Activated B cell treated with CpG ODN at 0.5 μM for 24 hours (primary cell): ENCODE measurements around the gene ASGR1. TPM values are rescaled to one million over a fixed set of nuclear protein-coding genes. Genes with fewer than 3 reads are reported as not detected.

Experiments
- ATAC-seq: fragments of 200-7000 bp; cut with Tn5 transposase; one replicate; pipeline ENCODE4 v1.10.0; 2021; ENCODE audit warnings: low read depth, mild to moderate bottlenecking, moderate library complexity
- CTCF ChIA-PET: fragments of 350-600 bp; sonication (Branson Sonifier 250); formaldehyde crosslinking; loops from one replicate; lab custom pipeline; 2021; ENCODE audit warnings: antibody characterized with exemption; lab: Charles Lee
- POLR2A ChIA-PET: fragments of 350-600 bp; sonication (Branson Sonifier 250); formaldehyde crosslinking; loops from one replicate; lab custom pipeline; 2021; ENCODE audit warnings: antibody characterized with exemption; lab: Charles Lee
- DNase-seq: peaks from one replicate; pipeline ENCODE4 v3.0.0; 2022
- H3K27ac Mint-ChIP-seq: one replicate; pipeline ENCODE4 v1.8.0; 2020; ENCODE audit warnings: mixed read lengths
- H3K27me3 Mint-ChIP-seq: one replicate; pipeline ENCODE4 v1.8.0; 2021; ENCODE audit warnings: mixed read lengths
- H3K36me3 Mint-ChIP-seq: one replicate; pipeline ENCODE4 v1.8.0; 2021; ENCODE audit warnings: low read depth, mixed read lengths
- H3K4me1 Mint-ChIP-seq: one replicate; pipeline ENCODE4 v1.8.0; 2021; ENCODE audit warnings: mixed read lengths
- H3K4me3 Mint-ChIP-seq: one replicate; pipeline ENCODE4 v1.8.0; 2020; ENCODE audit warnings: mild to moderate bottlenecking, mixed read lengths
- H3K9me3 Mint-ChIP-seq: one replicate; pipeline ENCODE4 v1.8.0; 2020; ENCODE audit warnings: mixed read lengths
- intact Hi-C: fragments of 100-400 bp; cut with micrococcal nuclease; formaldehyde crosslinking; loops from one replicate; pipeline ENCODE4 v1.15.1; 2024
- total RNA-seq: library from RNA; stranded (reverse); gene quantifications from 2 replicates; pipeline ENCODE4 v1.2.3, GENCODE V29; 2022
- TF ChIP-seq, protein P1 (sequence below): fragments of 200-600 bp; IDR thresholded peaks from one replicate; pipeline ENCODE4 v1.8.0; 2022; ENCODE audit warnings: antibody characterized with exemption, mild to moderate bottlenecking

ASGR1 gene
- total RNA-seq, 1 donor from 2014 or later, result not detected

DNA sequence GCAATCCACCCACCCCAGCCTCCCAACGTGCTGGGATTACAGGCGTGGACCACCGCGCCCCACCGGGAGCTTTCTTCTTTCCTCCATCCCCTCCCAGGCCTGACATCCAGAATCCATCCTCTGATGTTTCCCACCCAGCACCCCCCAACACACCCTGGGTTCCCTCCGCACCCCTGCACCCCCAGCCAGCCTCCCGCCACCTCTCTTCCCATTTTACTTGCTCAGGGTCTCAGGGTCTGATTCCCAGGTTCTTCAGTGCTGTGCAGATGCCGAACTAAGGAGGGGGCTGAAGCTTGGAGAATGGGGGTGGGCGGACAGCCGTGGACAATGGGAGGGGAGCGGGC is 225 bp downstream of the ASGR1 start:
- Mint-ChIP-seq H3K27ac (no peak overlapping the region), H3K36me3 (no peaks in the 10 kb centered on the region), H3K4me1 (peaks cover 9% of the 10 kb centered on the region), H3K9me3 (no peaks in the 10 kb centered on the region), H3K27me3 (peaks cover 15% of the 10 kb centered on the region), H3K4me3 (no peak overlapping the region)
- intact Hi-C loops, result no loop called here
- TF ChIP-seq, protein P1, sequence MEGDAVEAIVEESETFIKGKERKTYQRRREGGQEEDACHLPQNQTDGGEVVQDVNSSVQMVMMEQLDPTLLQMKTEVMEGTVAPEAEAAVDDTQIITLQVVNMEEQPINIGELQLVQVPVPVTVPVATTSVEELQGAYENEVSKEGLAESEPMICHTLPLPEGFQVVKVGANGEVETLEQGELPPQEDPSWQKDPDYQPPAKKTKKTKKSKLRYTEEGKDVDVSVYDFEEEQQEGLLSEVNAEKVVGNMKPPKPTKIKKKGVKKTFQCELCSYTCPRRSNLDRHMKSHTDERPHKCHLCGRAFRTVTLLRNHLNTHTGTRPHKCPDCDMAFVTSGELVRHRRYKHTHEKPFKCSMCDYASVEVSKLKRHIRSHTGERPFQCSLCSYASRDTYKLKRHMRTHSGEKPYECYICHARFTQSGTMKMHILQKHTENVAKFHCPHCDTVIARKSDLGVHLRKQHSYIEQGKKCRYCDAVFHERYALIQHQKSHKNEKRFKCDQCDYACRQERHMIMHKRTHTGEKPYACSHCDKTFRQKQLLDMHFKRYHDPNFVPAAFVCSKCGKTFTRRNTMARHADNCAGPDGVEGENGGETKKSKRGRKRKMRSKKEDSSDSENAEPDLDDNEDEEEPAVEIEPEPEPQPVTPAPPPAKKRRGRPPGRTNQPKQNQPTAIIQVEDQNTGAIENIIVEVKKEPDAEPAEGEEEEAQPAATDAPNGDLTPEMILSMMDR, result no peak
- ATAC-seq (no peak), DNase-seq (no peak)
- CTCF ChIA-PET, result interaction anchor here (1.2 to 1.7 kb wide), 2 partner anchors 46 to 175 kb away, joined by 3 to 4 read pairs; no protein-coding TSS in a partner anchor
- POLR2A ChIA-PET, result no interaction called here

DNA sequence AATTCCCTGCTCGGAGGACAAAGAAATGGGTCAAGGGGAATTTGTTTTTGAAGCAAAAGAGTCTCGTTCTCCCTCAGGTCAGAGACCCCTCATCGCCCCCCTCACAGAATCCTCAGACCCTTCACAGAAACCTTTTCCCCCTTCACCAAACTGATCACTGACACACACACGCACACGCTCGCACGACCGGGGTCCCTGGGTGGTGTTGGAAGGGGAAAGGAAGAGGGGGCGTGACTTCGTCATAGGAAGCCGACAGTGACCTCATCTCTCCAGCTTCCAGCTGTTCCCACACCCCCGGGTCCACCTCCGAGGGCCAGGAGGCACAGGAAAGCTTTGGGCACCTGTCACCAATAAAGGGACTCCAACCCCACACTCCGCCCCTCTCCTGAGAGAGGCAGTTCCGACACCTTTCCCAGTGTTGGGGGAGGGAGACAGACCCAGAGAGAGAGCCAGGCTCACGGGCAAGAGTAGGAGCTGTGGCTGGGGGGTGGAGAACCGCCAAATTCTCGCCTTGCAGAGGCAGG is 1.2 kb downstream of the ASGR1 start:
- H3K9me3 Mint-ChIP-seq, result no peaks in the 10 kb centered on the region
- no peaks in the 10 kb centered on the region for H3K36me3 Mint-ChIP-seq
- intact Hi-C loops, result loop anchor here (1.0 to 2.0 kb wide), 3 partner anchors 126 to 265 kb away; no protein-coding TSS in a partner anchor
- peaks cover 9% of the 10 kb centered on the region for H3K4me1 Mint-ChIP-seq
- peaks cover 15% of the 10 kb centered on the region for H3K27me3 Mint-ChIP-seq
- DNase-seq (no peak), ATAC-seq (no peak)
- TF ChIP-seq, protein P1, result no peak
- POLR2A ChIA-PET, result interaction anchor here (1.3 kb wide), 1 partner anchor 132 kb away, joined by 6 read pairs; no protein-coding TSS in a partner anchor
- no peak overlapping the region for H3K27ac Mint-ChIP-seq
- peak overlapping the region; percentile 52 for H3K4me3 Mint-ChIP-seq
- CTCF ChIA-PET, result interaction anchor here (0.5 to 2.2 kb wide), 8 partner anchors 12 to 268 kb away, joined by 3 to 29 read pairs (median 4); partner anchors contain the start of genes GPS2 and SLC16A11

DNA sequence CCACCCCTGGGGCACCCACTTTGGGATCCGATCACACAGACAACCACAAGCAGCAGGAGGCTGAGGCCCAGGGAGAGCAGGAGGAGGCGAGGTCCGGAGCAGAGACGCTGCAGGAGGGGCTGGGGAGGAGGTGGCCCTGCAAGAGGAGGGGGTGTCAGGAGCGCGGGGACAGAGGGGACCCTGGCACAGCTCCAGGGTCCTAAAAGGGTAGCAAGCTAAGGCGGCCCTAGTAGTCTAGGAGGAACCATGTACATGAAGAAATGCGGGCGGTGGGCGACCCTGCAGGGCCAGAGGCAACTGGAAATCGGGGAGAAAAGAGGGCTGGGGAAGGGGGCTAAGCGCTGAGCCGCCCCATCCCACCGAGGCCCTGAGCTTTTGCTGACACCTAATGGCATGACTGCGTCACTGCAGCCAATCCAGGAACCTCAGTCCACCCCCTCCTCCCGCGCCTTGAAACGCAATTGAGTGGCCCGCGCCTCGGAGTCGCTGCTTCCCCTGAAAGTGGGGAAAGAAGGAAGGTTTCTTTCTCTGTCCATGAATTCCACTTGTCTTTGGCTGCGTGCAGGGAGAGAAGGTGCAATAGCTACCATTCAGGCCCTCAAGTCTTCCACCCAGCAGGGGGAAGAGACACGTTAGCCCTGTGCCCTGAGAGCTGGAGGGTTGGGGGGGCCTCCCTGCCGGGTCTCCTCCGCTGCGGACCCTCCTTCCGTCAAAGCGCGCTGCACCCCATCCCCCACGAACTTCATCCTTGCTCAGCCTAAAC is 1.8 kb downstream of the ASGR1 start:
- CTCF ChIA-PET, result interaction anchor here (0.5 to 2.2 kb wide), 8 partner anchors 12 to 334 kb away, joined by 3 to 29 read pairs (median 4); partner anchors contain the start of genes GPS2 and SLC16A11
- intact Hi-C loops, result loop anchor here (1.0 to 2.0 kb wide), 3 partner anchors 125 to 265 kb away; no protein-coding TSS in a partner anchor

DNA sequence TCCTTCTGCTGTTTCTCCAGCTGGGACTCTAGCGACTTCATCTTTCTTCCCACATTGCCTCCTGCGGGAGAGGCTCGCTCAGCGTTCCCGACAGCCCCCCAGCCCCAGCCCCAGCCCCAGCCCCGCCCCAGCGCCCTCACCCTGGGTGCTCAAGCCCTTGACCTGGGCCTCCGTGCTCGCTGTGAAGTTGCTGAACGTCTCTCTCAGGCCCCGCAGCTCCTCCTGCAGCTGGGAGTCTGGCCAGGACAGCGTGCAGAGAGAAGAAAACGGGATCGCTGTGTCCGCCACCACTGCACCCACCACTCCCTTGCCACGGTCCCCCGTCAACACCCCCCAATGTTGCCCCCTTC is 2.4 kb downstream of the ASGR1 start:
- peaks cover 15% of the 10 kb centered on the region for H3K27me3 Mint-ChIP-seq
- no peak overlapping the region for H3K4me3 Mint-ChIP-seq
- H3K9me3 Mint-ChIP-seq, result no peaks in the 10 kb centered on the region
- ChIA-PET CTCF (interaction anchor here (1.0 to 2.2 kb wide), 5 partner anchors 13 to 334 kb away, joined by 4 to 29 read pairs (median 5); partner anchors contain the start of gene SLC16A11), POLR2A (interaction anchor here (0.6 to 1.3 kb wide), 2 partner anchors 131 to 509 kb away, joined by 4 to 6 read pairs; no protein-coding TSS in a partner anchor)
- H3K36me3 Mint-ChIP-seq, result no peaks in the 10 kb centered on the region
- no peak for ATAC-seq
- no peak overlapping the region for H3K27ac Mint-ChIP-seq
- no peak for DNase-seq
- peaks cover 9% of the 10 kb centered on the region for H3K4me1 Mint-ChIP-seq
- intact Hi-C loops, result loop anchor here (1.0 to 2.0 kb wide), 3 partner anchors 125 to 264 kb away; no protein-coding TSS in a partner anchor
- TF ChIP-seq, protein P1, result no peak

More for the DNA sequence above, 1.8 kb downstream of the ASGR1 start:
- Mint-ChIP-seq H3K27ac (no peak overlapping the region), H3K36me3 (no peaks in the 10 kb centered on the region), H3K4me3 (peak overlapping the region; percentile 52), H3K4me1 (peaks cover 9% of the 10 kb centered on the region), H3K27me3 (peaks cover 15% of the 10 kb centered on the region), H3K9me3 (no peaks in the 10 kb centered on the region)
- DNase-seq, result peak; percentile 50
- ATAC-seq, result peak; percentile 95
- TF ChIP-seq, protein P1, result no peak
- POLR2A ChIA-PET, result interaction anchor here (0.6 to 1.3 kb wide), 2 partner anchors 131 to 508 kb away, joined by 4 to 6 read pairs; no protein-coding TSS in a partner anchor
